HTERT RPE-1 (cell line): ENCODE results near the gene GCLC.
"Not testable (repeated sequence)": the region's sequence is repeated elsewhere in the genome, so short reads cannot be mapped to it uniquely, and the experiment has no call there.

Experiments
- in situ Hi-C: fragments of 300-500 bp; cut with MboI; formaldehyde crosslinking; loops from 4 replicates; pipeline ENCODE4 v1.14.3; 2020; ENCODE audit warnings: low sequenced_read_pairs

The GCLC gene

GRCh38 chr6:53495506-53496499, 49.1 kb downstream of the GCLC start:
- in situ Hi-C loops: no loop called here

DNA sequence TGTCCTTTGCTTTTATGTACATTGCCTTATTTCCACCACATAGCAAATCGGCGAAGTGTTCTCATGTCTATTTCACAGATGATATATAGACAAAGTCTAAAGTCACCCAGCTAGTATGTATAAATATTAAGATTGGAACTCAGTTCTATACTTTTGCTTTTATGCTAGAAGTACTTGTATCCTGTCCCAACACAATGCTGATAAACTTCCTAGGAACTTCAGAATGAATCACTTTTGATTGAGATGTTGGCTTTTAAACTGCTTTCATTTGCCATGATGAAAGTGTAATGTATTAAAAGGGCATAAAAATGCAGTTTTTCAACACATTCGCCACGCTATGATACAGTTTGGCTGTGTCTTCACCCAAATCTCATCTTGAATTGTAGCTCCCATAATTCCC, 50.8 kb downstream of the GCLC start:
- in situ Hi-C loops: no loop called here

GRCh38 chr6:53493635-53494025, 51.3 kb downstream of the GCLC start:
- in situ Hi-C loops: no loop called here

DNA sequence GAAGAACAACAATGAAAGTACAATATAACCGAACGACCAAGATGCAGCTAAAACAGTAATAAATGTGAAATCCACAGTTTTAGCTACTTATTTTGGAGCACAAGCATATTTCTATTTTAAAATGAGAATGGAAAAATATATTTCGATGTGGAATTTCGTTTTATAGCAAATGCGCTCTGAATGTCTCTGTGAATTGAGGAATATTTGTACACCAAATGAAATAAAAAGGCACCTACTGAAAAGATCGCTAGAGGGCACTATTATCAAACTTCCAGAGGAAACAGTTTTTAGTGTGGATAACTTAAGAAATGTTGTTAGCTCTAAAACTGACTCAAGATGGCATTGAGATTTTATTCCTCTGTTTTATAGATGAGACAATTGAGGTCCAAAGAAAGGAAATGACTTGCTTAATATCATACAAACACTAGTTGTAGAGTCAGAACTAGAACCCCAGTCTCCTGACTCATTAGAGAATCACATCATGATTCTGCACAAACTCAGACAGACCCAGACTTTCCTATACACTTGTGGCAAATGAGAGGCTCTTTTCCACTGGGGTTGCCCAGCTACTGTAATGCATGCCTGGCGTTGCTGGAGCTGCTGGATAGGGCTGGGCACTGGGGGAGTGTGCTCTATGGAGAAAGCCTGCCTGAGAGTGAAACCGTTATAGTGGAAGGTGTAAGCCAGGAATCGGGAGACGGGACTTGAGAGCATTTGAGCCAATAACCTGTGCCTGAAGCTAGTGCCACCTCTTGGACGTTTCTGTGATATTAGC, 51.9 kb downstream of the GCLC start:
- in situ Hi-C loops: no loop called here

GRCh38 chr6:53487080-53487479, 57.8 kb downstream of the GCLC start:
- in situ Hi-C loops: no loop called here

DNA sequence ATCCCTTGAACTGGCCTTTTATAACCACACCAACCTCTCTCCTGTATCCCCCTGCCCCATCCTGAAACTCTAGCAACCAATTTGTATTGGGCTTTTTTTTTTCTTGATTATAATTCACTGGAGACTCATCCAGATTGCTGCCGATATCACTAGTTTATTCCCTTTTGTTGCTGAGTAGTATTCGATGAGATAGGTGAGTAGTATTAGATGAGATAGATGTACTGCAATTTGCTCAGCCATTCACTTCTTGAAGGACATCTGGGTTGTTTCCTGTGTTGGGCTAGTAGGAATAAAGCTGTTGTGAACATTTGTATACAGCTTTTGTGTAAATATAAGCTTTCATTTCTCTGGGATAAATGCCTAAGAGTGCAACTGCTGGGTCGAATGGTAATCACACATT, 58.2 kb downstream of the GCLC start:
- in situ Hi-C loops: no loop called here

DNA sequence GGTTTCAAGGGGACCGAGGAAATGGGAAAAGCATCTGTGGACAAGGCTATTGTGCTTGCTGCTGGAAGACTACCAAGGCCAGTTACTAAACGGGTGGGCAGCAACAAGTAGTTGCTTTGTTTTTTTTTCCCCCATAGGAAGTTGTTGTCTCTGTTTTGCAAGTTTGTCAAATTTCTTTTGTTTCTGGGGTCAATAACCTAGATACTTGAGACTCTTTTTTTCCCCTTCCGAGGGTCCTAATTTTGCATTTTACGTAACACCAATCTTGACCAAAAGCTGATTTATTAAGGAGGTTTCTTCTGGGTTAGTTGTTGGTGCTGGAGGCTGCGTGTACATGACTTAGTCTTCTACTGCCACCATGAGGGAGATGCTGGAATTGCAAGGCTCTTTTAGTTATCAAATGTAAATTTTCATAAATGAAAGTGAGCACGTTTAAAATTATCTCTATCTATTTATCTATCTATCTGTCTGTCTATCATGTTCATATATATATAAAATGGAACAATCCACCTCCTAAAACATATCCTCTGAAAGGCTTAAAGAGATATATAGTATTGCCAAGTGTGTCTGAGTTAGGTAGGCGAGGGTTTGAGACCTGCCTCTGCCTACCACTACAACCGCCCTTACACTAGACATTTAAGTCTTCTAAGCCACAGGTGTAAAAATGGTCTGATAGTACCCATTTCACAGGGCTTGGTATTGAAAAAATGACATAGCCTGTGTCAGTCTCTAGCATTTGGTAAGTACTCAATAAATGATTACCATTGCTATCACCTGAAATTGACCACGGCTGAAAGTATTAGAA, 60.2 kb downstream of the GCLC start:
- in situ Hi-C loops: no loop called here

GRCh38 chr6:53483423-53484353, 61.2 kb downstream of the GCLC start:
- in situ Hi-C loops: no loop called here

GRCh38 chr6:53481323-53481722, 63.6 kb downstream of the GCLC start:
- in situ Hi-C loops: no loop called here

GRCh38 chr6:53480774-53481173, 64.1 kb downstream of the GCLC start:
- in situ Hi-C loops: not testable (repeated sequence)

DNA sequence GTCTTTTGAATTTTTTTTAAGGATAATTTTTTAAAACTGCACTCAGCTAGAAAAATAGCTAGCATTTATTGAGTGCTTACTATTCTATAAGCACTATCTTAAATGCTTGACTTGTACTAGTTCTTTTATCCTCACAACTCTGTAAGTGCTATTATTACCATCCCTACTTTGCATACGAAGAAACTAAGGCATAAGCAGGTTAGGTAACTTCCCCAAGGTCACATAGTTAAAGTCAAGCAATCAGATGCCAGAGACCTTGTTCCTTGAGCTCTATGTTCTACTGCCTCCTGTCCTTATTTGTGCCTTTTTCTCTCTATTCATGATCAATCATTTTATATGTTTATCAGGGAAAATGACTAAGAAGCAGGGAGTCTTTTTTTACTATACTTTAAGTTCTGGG, 65.0 kb downstream of the GCLC start:
- in situ Hi-C loops: no loop called here

DNA sequence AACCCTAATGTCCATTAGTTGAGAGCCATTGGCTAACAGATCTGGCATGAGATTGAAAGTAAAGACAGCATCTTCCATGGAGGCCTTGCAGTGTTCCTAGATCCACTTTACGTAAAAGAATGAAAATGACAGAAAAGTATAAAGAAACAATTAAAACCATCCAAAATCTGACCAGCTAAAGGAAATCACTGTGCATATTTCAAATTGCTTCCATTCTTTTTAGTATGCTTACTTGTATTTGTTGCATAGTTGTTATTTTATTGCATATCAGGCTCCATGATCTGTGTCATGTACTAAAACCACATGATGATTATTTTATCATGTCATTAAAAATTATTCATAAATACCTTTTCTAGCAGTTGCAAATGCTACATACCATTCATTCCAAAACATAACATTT, 67.9 kb downstream of the GCLC start:
- in situ Hi-C loops: no loop called here

GRCh38 chr6:53474010-53474409, 70.9 kb downstream of the GCLC start:
- in situ Hi-C loops: no loop called here

GRCh38 chr6:53469163-53469562, 75.7 kb downstream of the GCLC start:
- in situ Hi-C loops: no loop called here

GRCh38 chr6:53466257-53466656, 78.6 kb downstream of the GCLC start:
- in situ Hi-C loops: no loop called here

DNA sequence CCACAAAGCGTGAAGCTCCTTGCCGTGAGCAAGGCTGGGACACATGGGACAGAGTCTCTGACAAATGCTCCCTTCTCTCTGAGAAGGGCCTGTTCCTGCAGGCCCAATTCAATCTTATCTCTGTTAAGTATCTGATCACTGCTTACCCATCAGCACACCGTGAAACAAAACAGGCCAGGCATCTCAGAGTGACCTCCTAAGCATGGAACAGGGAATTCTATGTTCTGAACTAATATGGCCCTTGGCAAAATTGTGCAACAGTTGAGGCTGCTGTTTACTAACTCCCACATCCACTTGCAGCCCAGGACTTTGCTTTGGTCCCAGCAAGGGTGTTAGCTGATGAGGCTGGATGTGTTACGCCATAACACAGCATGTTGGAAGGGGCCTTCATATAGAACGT, 79.2 kb downstream of the GCLC start:
- in situ Hi-C loops: no loop called here

- in situ Hi-C loops: no loop called here
Measured at GRCh38 chr6:53464927-53465460, 79.9 kb downstream of the GCLC start.

DNA sequence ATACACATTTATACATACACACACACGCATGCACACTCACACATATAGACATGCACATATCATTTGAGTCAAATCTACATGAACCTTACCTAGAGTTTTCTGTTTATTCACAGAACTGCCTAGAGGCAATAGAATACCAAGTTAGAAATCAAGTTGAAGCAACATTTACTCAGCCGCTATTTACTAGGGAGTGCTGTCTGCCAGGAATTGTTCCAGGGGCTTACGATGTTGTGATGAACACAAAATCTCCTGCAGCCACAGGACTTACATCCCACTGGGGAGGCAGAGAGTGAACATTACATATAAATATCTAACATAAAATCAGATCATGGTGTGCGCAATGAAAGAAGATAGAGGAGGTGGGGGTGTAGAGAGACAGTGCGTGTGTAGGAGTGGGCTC, 80.4 kb downstream of the GCLC start:
- in situ Hi-C loops: no loop called here

DNA sequence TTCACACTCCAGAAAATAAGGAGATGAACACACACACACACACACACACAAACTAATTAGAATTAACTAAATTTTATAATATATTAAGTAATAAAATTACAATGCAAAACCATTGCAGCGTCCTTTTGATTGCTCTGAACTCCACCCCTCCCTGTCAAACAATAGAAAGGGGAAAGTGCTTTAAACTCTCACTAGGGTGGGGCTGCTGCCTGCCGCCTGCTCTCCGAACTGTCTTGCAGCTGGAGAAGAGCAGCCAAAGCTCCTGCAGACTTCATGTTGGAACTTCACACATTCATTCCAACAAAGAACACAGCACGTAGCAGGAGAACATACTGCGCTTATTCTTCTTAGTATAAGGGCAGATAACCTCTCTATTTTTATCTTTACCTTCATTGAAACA, 83.2 kb downstream of the GCLC start:
- in situ Hi-C loops: no loop called here
